ENCODE results near the gene DLG2.
"Not testable (repeated sequence)": the region's sequence is repeated elsewhere in the genome, so short reads cannot be mapped to it uniquely, and the experiment has no call there.

Gene DLG2

GRCh38 chr11:84355911-84356310 is 1271.2 kb downstream of the DLG2 start:
- no peak for DNase-seq (ENCODE audit: low spot score)

- DNase-seq (ENCODE audit: low spot score), result no peak
Measured at GRCh38 chr11:84345597-84345996, 1281.5 kb downstream of the DLG2 start.

- DNase-seq (ENCODE audit: low spot score), result no peak
Measured at GRCh38 chr11:84345027-84345426, 1282.1 kb downstream of the DLG2 start.

GRCh38 chr11:84339796-84340195 is 1287.3 kb downstream of the DLG2 start:
- DNase-seq (ENCODE audit: low spot score), result no peak

- no peak for DNase-seq (ENCODE audit: low spot score)
Measured at GRCh38 chr11:84333221-84333620, 1293.9 kb downstream of the DLG2 start.

GRCh38 chr11:84322211-84322610 is 1304.9 kb downstream of the DLG2 start:
- DNase-seq (ENCODE audit: low spot score), result no peak

GRCh38 chr11:84319863-84320262 is 1307.3 kb downstream of the DLG2 start:
- DNase-seq (ENCODE audit: low spot score), result no peak

- no peak for DNase-seq (ENCODE audit: low spot score)
Measured at GRCh38 chr11:84316866-84317555, 1310.1 kb downstream of the DLG2 start.

- no peak for DNase-seq (ENCODE audit: low spot score)
Measured at GRCh38 chr11:84313830-84314359, 1313.2 kb downstream of the DLG2 start.

GRCh38 chr11:84310268-84310667 is 1316.9 kb downstream of the DLG2 start:
- DNase-seq (ENCODE audit: low spot score), result no peak

GRCh38 chr11:84308491-84308890 is 1318.7 kb downstream of the DLG2 start:
- not testable (repeated sequence) for DNase-seq (ENCODE audit: low spot score)

GRCh38 chr11:84300092-84300491 is 1327.1 kb downstream of the DLG2 start:
- no peak for DNase-seq (ENCODE audit: low spot score)

- DNase-seq (ENCODE audit: low spot score), result no peak
Measured at GRCh38 chr11:84297570-84297969, 1329.6 kb downstream of the DLG2 start.

- DNase-seq (ENCODE audit: low spot score), result no peak
Measured at GRCh38 chr11:84295815-84296214, 1331.3 kb downstream of the DLG2 start.

- no peak for DNase-seq (ENCODE audit: low spot score)
Measured at GRCh38 chr11:84292955-84293354, 1334.2 kb downstream of the DLG2 start.

- no peak for DNase-seq (ENCODE audit: low spot score)
Measured at GRCh38 chr11:84292006-84292405, 1335.1 kb downstream of the DLG2 start.

GRCh38 chr11:84290647-84291046 is 1336.5 kb downstream of the DLG2 start:
- no peak for DNase-seq (ENCODE audit: low spot score)

GRCh38 chr11:84289381-84289906 is 1337.7 kb downstream of the DLG2 start:
- no peak for DNase-seq (ENCODE audit: low spot score)

GRCh38 chr11:84273541-84273940 is 1353.6 kb downstream of the DLG2 start:
- no peak for DNase-seq (ENCODE audit: low spot score)

GRCh38 chr11:84270466-84270865 is 1356.7 kb downstream of the DLG2 start:
- DNase-seq (ENCODE audit: low spot score), result no peak

GRCh38 chr11:84264066-84264465 is 1363.1 kb downstream of the DLG2 start:
- no peak for DNase-seq (ENCODE audit: low spot score)

- no peak for DNase-seq (ENCODE audit: low spot score)
Measured at GRCh38 chr11:84261707-84262106, 1365.4 kb downstream of the DLG2 start.

- DNase-seq (ENCODE audit: low spot score), result no peak
Measured at GRCh38 chr11:84260862-84261261, 1366.3 kb downstream of the DLG2 start.

- DNase-seq (ENCODE audit: low spot score), result no peak
Measured at GRCh38 chr11:84256618-84257017, 1370.5 kb downstream of the DLG2 start.
